Esophagus (tissue), 2 donors: ENCODE results near the gene NCAPG2. TPM values are rescaled to one million over a fixed set of nuclear protein-coding genes. Genes with fewer than 3 reads are reported as not detected.

Source experiments
- H3K27ac ChIP-seq, 2 donors: one replicate each; pipeline ENCODE4 v1.5.1; 2013; ENCODE audit warnings: low read depth in 2 of 2, mild to moderate bottlenecking in 2 of 2, inconsistent platforms in 1 of 2, low read length in 1 of 2, moderate library complexity in 1 of 2
- H3K27me3 ChIP-seq, 2 donors: one replicate each; pipeline ENCODE4 v1.6.1; 2013; ENCODE audit warnings: low read length in 2 of 2, control low read depth in 1 of 2, mild to moderate bottlenecking in 1 of 2; ENCODE audit not compliant: insufficient read depth in 2 of 2, control insufficient read depth in 1 of 2
- H3K36me3 ChIP-seq, 2 donors: one replicate each; pipeline ENCODE4 v1.6.1; 2013; ENCODE audit warnings: low read length in 1 of 2; ENCODE audit not compliant: control insufficient read depth in 2 of 2, insufficient read depth in 2 of 2
- H3K4me1 ChIP-seq, 2 donors: one replicate each; pipeline ENCODE4 v1.6.1; 2013; ENCODE audit warnings: low read length in 1 of 2; ENCODE audit not compliant: control insufficient read depth in 2 of 2, insufficient read depth in 2 of 2
- H3K4me3 ChIP-seq, 2 donors: one replicate each; pipeline ENCODE4 v1.5.1; 2013; ENCODE audit warnings: low read length in 2 of 2, mild to moderate bottlenecking in 2 of 2, low read depth in 1 of 2, moderate library complexity in 1 of 2
- H3K9me3 ChIP-seq, 2 donors: one replicate each; pipeline ENCODE4 v1.6.1; 2013; ENCODE audit warnings: mild to moderate bottlenecking in 2 of 2, low read depth in 1 of 2, low read length in 1 of 2, moderate library complexity in 1 of 2; ENCODE audit not compliant: control insufficient read depth in 2 of 2, insufficient read depth in 1 of 2
- WGBS, 2 donors: extraction: QIAGEN DNeasy Blood & Tissue Kit; methylation state at CpG; one replicate each; pipeline ENCODE4 v1.1.7; 2013; 5-methylcytosine and 5-hydroxymethylcytosine counted together
- polyA plus RNA-seq, 2 donors: library from polyadenylated mRNA; stranded (reverse); fragments of 200-250 nt; gene quantifications; one replicate each; pipeline ENCODE4 v1.2.3, GENCODE V29; 2013
- donor health status: healthy with polysubstance abuse.
- donor health status: Bipolar disorder and iron deficiency.

NCAPG2 gene
- polyA plus RNA-seq, 2 donors = 4.9 to 8.1 TPM

DNA sequence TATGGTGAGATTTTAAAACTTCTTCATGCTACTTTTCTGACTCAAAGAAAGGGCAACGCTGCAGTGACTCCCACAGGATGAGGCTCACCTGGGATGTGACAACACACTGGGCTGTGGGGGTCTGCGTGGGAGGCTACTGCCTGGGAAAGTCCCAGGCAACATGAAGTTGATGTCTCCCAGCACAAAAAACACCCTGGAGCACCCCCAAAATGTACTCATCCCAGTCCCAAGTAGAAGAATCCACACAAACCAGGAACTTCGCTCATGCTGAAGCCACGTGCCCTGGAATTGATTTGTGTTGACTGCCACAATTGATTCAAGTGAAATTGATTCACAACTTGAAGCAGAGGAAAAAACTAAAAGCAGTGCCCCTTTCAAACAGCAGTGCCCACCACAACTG is 92.1 kb downstream of the NCAPG2 start:
- Histone ChIP-seq H3K4me3 (no peak overlapping the region), H3K4me1 (no peaks in the 10 kb centered on the region), H3K27ac (no peak overlapping the region), H3K36me3 (no peaks in the 10 kb centered on the region), H3K9me3 (no peaks in the 10 kb centered on the region), H3K27me3 (no peaks in the 10 kb centered on the region)
- WGBS, 2 donors = 94 to 97% methylated on average over 4 of the region's 4 CpGs

DNA sequence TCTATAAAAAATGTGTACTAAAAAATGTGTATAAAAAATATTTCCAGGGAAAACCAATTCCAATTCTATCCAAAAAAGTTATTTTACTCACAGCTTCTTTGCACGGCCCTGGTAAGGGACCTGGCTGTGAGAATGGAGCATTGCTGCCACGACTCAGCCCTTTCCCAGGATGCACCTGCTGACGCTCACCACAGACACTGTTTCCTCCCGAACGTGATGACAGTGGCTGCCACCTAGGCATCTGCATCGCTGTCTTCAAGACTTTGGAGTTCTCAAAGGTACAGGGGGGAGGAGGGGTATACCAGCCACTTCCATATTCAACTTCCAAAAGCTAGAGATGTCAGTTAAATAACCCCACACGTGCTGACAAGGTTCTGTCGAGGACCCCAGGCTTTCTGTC is 93.1 kb downstream of the NCAPG2 start:
- H3K27ac ChIP-seq = no peak overlapping the region
- H3K27me3 ChIP-seq = no peaks in the 10 kb centered on the region
- 79 to 86% methylated on average over 8 of the region's 8 CpGs for WGBS, 2 donors
- H3K4me3 ChIP-seq = no peak overlapping the region
- H3K9me3 ChIP-seq = no peaks in the 10 kb centered on the region
- H3K4me1 ChIP-seq = no peaks in the 10 kb centered on the region
- H3K36me3 ChIP-seq = peaks cover 0 to 4% of the 10 kb centered on the region in 2 donors

DNA sequence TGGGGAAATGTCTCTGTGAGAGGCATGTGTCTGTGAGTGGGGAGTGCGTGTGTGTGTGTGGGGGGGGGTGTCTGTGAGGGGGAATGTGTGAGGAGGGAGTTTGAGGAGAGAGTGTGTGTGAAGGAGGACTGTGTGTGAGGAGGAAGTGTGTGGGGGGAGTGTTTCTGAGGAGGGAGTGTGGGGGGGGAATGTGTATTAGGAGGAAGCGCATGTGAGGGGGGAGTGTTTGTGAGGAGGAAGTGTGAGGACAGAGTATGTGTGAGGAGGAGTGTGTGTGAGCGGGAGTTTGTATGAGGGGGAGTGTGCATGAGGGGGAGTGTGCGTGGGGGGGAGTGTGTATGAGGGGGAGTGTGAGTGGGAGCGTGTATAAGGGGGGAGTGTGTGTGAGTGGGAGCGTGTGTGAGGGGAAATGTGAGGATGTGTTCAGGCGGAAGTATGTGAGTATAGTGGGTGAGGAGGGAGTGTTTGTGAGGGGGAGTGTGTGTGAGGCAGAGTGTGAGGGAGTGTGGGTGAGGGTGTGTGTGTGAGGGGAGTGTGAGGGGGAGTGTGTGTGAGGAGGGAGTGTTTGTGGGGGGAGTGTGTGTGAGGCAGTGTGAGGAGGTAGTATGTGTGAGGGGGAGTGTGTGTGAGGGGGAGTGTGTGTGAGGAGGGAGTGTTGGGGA is 95.2 kb downstream of the NCAPG2 start:
- Histone ChIP-seq H3K27ac (no peak overlapping the region), H3K9me3 (no peaks in the 10 kb centered on the region), H3K4me1 (no peaks in the 10 kb centered on the region), H3K27me3 (no peaks in the 10 kb centered on the region), H3K4me3 (no peak overlapping the region), H3K36me3 (peaks cover 0 to 4% of the 10 kb centered on the region in 2 donors)
- WGBS, 2 donors = 89 to 92% methylated on average over 7 of the region's 7 CpGs

DNA sequence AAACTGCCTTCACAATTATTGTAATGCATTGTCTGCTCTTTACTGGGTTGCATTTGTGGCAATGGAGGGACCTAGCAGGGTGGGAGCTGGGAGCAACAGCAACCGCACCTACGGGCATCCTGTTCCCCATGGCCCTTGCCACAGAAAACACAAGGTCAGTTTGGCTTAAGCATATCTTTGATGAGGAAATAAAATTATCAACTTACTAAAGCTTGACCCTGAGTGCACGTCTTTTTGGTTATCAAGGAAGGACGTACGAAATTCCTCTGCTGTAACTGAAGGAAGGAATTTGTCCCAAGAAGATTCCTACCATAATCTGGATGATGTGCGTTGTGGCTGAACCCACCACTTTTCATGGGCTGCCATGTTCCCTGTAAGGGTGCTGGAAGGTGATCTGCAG is 97.0 kb downstream of the NCAPG2 start:
- Histone ChIP-seq H3K27ac (no peak overlapping the region), H3K4me1 (no peaks in the 10 kb centered on the region), H3K9me3 (no peaks in the 10 kb centered on the region), H3K36me3 (peaks cover 0 to 4% of the 10 kb centered on the region in 2 donors), H3K27me3 (no peaks in the 10 kb centered on the region), H3K4me3 (no peak overlapping the region)
- 94 to 98% methylated on average over 6 of the region's 6 CpGs for WGBS, 2 donors

DNA sequence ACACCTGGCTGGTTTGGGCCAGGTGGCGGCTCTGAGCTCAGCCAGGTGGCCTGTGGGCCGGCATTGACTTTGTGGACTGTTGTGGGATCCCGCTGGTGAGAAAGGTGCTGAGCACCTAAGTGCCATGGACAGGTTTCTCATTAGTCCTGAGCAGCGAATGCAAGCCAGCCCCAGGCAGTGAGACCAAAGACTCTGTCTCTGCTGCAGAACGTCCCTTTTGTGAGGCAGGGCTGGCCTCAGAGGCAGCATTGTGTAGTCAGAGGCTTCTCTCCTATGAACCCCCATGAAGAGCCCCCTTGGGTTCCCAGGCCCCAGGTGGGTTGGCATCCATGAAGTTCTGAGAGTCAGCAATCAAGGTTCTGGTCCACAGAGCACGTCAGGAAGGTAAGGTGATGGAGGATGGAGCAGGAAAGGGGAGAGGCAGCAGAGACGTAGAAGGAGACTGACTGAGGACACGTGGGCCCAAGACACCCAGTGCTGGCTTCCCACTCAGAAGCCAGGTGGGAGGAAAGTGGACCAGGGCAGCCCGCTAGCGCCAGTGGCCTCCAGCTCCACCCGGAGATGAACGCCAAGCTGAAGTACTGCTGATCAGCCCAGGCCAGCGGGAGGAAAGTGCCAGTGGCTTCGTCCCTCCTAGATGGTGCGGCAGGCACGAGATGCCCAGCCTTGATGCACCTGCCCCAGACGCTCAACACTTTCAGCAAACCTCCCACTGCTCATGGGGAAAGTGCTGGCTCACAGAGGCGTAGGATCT is 97.8 kb downstream of the NCAPG2 start:
- H3K4me3 ChIP-seq = no peak overlapping the region
- peaks cover 0 to 4% of the 10 kb centered on the region in 2 donors for H3K36me3 ChIP-seq
- H3K27me3 ChIP-seq = no peaks in the 10 kb centered on the region
- 95 to 96% methylated on average over 18 of the region's 18 CpGs for WGBS, 2 donors
- H3K4me1 ChIP-seq = no peaks in the 10 kb centered on the region
- H3K27ac ChIP-seq = no peak overlapping the region
- H3K9me3 ChIP-seq = no peaks in the 10 kb centered on the region

DNA sequence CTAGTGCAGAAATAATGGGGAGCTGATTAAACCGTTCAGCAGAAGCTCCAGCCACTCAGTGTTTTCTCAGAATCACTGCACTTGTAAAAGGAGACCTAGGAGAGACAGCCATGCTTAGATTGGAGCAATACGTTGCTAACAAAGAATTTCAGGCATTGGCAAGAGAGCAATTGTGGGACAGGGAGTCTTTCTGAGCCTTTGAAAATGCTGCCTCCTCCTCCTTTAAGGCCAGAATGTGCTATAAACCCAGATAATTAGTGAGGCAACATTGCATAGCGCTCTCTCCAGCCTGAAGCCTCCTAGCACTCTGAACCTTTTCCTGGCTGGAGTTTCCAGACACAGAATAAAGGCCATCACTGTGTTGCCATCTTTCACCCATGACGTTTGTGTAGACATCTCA is 98.5 kb downstream of the NCAPG2 start:
- Histone ChIP-seq H3K36me3 (peaks cover 0 to 4% of the 10 kb centered on the region in 2 donors), H3K27me3 (no peaks in the 10 kb centered on the region), H3K27ac (no peak overlapping the region), H3K4me3 (no peak overlapping the region), H3K9me3 (no peaks in the 10 kb centered on the region), H3K4me1 (no peaks in the 10 kb centered on the region)
- 83 to 84% methylated on average over 4 of the region's 4 CpGs for WGBS, 2 donors

DNA sequence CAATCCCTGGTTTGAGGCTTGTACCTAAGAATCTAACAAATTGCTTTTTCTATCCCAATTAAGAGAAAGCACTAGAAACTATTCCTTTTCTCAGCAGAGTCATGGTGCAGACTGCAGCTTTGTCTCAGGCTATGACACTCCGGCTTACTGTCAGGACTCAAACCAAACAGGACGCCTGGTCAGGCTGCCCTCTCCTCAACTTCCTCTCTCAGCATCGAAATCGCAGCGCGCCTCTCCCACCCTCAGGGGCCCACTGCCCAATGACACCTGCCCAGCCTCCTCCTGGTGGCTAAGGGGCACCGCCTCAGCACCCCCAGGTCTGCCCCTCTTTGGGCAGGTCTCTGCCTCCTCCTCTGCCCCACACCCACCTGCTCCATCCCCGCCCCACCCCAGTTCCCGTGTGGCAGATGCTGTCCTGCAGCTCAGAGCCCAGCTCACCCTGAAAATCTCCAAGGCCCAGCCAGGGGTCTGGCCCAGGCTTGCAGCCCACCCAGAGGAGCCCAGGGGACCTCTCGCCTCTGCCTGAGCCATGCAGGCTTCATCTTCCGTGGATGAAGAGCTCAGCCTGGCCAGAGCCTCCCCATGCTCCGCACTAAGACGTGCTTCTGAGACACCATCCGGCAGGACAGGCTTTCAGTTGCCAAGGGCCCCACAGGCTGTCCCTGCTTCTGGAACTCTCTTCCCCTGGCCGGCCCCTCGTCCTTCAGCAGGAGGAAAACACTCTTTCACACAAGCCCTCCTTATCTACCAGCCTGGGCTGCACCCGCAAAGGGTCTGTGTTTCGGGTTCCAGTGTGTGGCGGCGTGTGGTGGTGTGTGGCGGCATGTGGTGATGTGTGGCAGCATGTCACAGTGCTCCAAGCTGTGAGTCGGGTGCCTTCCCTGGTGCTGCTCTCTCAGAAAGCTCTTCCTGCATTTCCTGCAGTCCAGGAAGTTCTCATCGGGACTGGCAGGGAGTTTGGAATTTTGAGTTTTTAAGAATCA is 100.5 kb downstream of the NCAPG2 start:
- Histone ChIP-seq H3K27me3 (no peaks in the 10 kb centered on the region), H3K4me3 (no peak overlapping the region), H3K9me3 (no peaks in the 10 kb centered on the region), H3K4me1 (no peaks in the 10 kb centered on the region), H3K36me3 (peaks cover 0 to 4% of the 10 kb centered on the region in 2 donors), H3K27ac (no peak overlapping the region)
- 90 to 92% methylated on average over 23 of the region's 23 CpGs for WGBS, 2 donors

DNA sequence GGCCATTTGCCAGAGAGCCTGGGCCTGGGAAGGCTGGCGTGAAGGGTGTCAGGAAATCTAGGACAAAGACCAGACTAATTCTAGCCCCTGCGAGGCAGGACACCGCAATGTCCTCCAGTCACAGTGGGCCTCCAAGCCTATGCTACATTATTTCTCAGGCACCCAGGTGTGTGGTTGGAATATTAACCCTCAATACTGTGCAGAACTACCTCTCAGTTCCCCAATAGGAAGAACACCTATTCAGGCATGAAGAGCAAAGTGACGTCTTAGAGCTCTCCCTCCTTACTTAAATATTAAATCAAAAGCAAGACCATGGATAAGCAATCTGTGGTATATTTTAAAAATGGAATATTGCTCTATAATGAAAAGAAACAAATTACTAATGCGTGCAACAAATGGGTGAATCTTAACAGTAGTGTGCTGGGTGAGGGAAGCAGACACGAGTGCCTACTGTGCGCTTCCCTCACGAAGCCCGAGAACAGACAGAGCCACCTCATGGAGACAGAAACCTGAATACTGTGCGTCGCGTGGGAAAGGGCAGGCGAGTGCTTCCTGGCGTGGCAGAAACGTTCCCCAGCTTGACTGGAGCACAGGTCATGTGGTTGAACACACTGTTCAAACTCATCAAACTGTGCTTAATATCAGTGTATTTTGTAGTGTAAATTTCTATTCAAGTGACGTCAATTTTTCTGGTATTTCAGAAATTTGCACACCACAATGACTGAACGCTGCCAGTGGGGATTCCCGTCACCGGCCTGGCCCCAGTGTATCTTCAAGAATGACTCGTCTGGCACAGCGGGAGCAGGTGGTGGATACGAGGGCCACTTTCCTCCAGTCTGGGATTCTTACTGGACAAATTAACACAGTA is 101.5 kb downstream of the NCAPG2 start:
- no peaks in the 10 kb centered on the region for H3K4me1 ChIP-seq
- no peaks in the 10 kb centered on the region for H3K9me3 ChIP-seq
- 85 to 86% methylated on average over 22 of the region's 22 CpGs for WGBS, 2 donors
- H3K36me3 ChIP-seq = peaks cover 0 to 4% of the 10 kb centered on the region in 2 donors
- no peak overlapping the region for H3K27ac ChIP-seq
- H3K27me3 ChIP-seq = no peaks in the 10 kb centered on the region
- H3K4me3 ChIP-seq = no peak overlapping the region

DNA sequence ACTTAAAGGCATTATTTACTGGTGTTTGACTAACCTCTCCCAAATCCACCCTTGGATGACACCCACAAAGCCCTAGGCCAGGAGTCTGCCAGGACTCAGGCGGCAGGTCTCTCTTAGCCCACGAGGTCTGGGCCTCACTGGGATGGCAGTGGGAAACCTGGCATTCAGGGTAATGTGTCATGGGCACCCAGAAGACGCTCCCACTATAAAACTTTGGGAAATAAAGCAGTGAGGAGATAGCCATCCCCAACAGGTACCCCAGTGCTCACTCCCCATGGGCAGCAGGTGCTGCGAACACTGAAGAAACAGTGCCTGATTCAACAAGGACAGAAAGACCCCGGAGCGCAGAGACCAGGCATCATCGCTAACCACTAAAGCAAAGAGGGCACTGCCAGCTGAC is 102.6 kb downstream of the NCAPG2 start:
- Histone ChIP-seq H3K36me3 (peaks cover 0 to 2% of the 10 kb centered on the region in 2 donors), H3K27me3 (no peaks in the 10 kb centered on the region), H3K9me3 (no peaks in the 10 kb centered on the region), H3K27ac (no peak overlapping the region), H3K4me3 (no peak overlapping the region), H3K4me1 (no peaks in the 10 kb centered on the region)
- WGBS, 2 donors = 95% methylated on average over 7 of the region's 7 CpGs
